ENCODE data around the gene SLC26A9. TPM values are rescaled to one million over a fixed set of nuclear protein-coding genes. Genes with fewer than 3 reads are reported as not detected.

Gene SLC26A9
- total RNA-seq, 2 donors from 2014 or later = 1.1 TPM; not detected in 1

DNA sequence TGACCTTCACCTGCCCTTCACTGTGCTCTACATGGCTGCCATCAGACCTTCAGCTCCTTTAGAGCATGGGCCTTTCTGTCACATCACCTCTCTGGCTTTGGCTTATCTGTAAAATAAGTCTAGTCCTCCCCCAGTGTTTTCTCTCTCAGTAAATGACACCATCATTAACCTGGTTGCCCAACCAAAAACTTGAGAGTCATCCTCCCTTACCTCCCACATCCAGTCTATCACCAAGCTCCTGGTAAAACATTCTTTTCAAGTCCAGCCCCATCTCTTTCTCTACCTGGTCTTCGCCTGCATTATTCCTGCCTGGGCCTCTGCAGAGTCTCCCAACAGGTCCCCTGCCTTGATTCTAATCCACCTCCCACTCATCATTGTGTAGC is 13.1 kb downstream of the SLC26A9 start:
- DNase-seq (ENCODE audit: low spot score) (no peak), ATAC-seq (ENCODE audit: insufficient number of reproducible peaks, low FRiP score, low read depth) (no peak)
- H3K4me3 ChIP-seq = no peak overlapping the region
- no peaks in the 10 kb centered on the region for H3K9me3 ChIP-seq
- no peak overlapping the region for H3K27ac ChIP-seq
- no peaks in the 10 kb centered on the region for H3K27me3 ChIP-seq (replicated peaks; ENCODE audit: insufficient read depth)
- no peaks in the 10 kb centered on the region for H3K36me3 ChIP-seq
- H3K4me1 ChIP-seq (ENCODE audit: control insufficient read depth in 1 of 2, low read depth in 2 of 2) = peaks cover 0 to 8% of the 10 kb centered on the region in 2 donors
- TF ChIP-seq, protein P1, sequence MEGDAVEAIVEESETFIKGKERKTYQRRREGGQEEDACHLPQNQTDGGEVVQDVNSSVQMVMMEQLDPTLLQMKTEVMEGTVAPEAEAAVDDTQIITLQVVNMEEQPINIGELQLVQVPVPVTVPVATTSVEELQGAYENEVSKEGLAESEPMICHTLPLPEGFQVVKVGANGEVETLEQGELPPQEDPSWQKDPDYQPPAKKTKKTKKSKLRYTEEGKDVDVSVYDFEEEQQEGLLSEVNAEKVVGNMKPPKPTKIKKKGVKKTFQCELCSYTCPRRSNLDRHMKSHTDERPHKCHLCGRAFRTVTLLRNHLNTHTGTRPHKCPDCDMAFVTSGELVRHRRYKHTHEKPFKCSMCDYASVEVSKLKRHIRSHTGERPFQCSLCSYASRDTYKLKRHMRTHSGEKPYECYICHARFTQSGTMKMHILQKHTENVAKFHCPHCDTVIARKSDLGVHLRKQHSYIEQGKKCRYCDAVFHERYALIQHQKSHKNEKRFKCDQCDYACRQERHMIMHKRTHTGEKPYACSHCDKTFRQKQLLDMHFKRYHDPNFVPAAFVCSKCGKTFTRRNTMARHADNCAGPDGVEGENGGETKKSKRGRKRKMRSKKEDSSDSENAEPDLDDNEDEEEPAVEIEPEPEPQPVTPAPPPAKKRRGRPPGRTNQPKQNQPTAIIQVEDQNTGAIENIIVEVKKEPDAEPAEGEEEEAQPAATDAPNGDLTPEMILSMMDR (IDR thresholded peaks at IDR 0.05) = no peak

DNA sequence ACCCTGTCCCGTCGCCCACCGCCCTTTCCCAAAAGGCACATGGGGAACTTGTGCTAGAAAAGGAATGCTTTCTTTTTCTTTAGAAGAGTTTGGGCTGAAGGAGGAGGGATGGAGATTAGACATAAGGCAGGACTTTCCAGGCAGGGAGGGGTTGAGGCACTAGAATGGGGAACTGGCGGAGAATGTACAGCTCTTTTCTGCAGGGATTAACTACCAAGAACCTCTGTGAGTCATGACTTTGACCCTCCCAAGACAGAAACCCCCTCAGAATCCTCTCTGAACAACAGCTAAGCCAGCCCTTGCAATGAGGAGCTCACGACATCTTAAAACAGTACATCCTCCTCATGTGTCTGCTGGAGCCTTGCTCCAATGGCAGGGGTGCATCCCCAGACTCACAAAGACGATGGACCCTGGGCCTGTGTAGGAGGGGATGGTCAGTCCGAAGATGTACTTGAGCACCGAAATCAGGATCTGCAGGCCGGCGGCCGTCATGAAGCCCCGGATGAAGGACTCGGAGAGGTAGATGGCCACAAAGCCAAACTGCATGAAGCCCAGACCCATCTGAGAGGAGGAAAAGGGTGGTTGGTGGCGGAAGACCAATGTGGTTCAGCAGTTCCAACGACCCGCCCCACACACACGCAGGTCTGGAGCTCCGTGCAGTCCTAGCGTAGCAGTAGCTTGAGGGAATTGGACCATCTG is 13.6 kb downstream of the SLC26A9 start:
- no peak overlapping the region for H3K4me3 ChIP-seq
- H3K4me1 ChIP-seq (ENCODE audit: control insufficient read depth in 1 of 2, low read depth in 2 of 2) = peaks cover 0 to 8% of the 10 kb centered on the region in 2 donors
- ATAC-seq (ENCODE audit: insufficient number of reproducible peaks, low FRiP score, low read depth) = no peak
- no peaks in the 10 kb centered on the region for H3K9me3 ChIP-seq
- H3K27me3 ChIP-seq (replicated peaks; ENCODE audit: insufficient read depth) = no peaks in the 10 kb centered on the region
- no peak overlapping the region for H3K27ac ChIP-seq
- no peak for DNase-seq (ENCODE audit: low spot score)
- TF ChIP-seq, protein P1 (IDR thresholded peaks at IDR 0.05) = no peak
- H3K36me3 ChIP-seq = no peaks in the 10 kb centered on the region

GRCh38 chr1:205928317-205928716 is 14.9 kb downstream of the SLC26A9 start:
- Histone ChIP-seq H3K4me3 (no peak overlapping the region), H3K9me3 (no peaks in the 10 kb centered on the region), H3K4me1 (ENCODE audit: control insufficient read depth in 1 of 2, low read depth in 2 of 2) (peaks cover 0 to under 1% of the 10 kb centered on the region in 2 donors), H3K36me3 (no peaks in the 10 kb centered on the region), H3K27ac (no peak overlapping the region), H3K27me3 (replicated peaks; ENCODE audit: insufficient read depth) (no peaks in the 10 kb centered on the region)
- TF ChIP-seq, protein P1 (IDR thresholded peaks at IDR 0.05) = no peak
- ATAC-seq (ENCODE audit: insufficient number of reproducible peaks, low FRiP score, low read depth) = no peak
- no peak for DNase-seq (ENCODE audit: low spot score)

GRCh38 chr1:205927676-205928075 is 15.6 kb downstream of the SLC26A9 start:
- no peak overlapping the region for H3K4me3 ChIP-seq
- H3K27me3 ChIP-seq (replicated peaks; ENCODE audit: insufficient read depth) = no peaks in the 10 kb centered on the region
- no peaks in the 10 kb centered on the region for H3K36me3 ChIP-seq
- ATAC-seq (ENCODE audit: insufficient number of reproducible peaks, low FRiP score, low read depth) (no peak), DNase-seq (ENCODE audit: low spot score) (no peak)
- H3K4me1 ChIP-seq (ENCODE audit: control insufficient read depth in 1 of 2, low read depth in 2 of 2) = no peaks in the 10 kb centered on the region
- TF ChIP-seq, protein P1 (IDR thresholded peaks at IDR 0.05) = no peak
- H3K27ac ChIP-seq = no peak overlapping the region
- no peaks in the 10 kb centered on the region for H3K9me3 ChIP-seq

DNA sequence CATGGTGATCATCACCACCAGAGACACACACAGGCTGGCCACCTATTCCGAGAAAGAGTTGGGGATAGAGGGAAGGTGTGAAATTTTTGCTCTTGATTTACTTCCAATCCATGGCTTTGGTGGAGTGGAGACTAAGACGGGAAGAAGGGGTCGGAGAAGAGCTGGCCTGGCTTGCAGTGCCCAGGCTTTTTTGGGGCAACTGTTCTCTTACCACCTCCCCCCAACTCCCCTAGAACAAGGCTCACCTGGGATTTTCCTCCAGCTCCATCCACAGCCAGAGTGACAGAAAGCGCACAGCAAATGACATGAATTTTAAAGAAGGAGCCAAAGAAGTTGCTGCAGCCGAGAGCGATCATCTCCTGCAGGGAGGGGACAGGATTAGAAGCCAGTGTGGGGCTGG is 16.0 kb downstream of the SLC26A9 start:
- H3K27me3 ChIP-seq (replicated peaks; ENCODE audit: insufficient read depth) = no peaks in the 10 kb centered on the region
- no peak overlapping the region for H3K4me3 ChIP-seq
- no peaks in the 10 kb centered on the region for H3K9me3 ChIP-seq
- TF ChIP-seq, protein P1 (IDR thresholded peaks at IDR 0.05) = no peak
- DNase-seq (ENCODE audit: low spot score) (no peak), ATAC-seq (ENCODE audit: insufficient number of reproducible peaks, low FRiP score, low read depth) (no peak)
- H3K27ac ChIP-seq = no peak overlapping the region
- H3K36me3 ChIP-seq = no peaks in the 10 kb centered on the region
- no peaks in the 10 kb centered on the region for H3K4me1 ChIP-seq (ENCODE audit: control insufficient read depth in 1 of 2, low read depth in 2 of 2)

All from thoracic aorta (tissue), 2 donors.